SJSA1 (cell line): ENCODE results near the gene GRIA4. TPM values are rescaled to one million over a fixed set of nuclear protein-coding genes. Genes with fewer than 3 reads are reported as not detected.
"Not testable (repeated sequence)": the region's sequence is repeated elsewhere in the genome, so short reads cannot be mapped to it uniquely, and the experiment has no call there.

Experiments
- DNase-seq, 2 experiments: peaks; one replicate each; pipeline ENCODE4 v3.0.0-alpha.2; 2015 to 2020; ENCODE audit warnings: low spot score in 2 of 2, low read depth in 1 of 2
- H3K27ac ChIP-seq: fragments of 250-450 bp; sonication (Bioruptor Pico); 2 replicates; pipeline ENCODE4 v1.5.1; 2020; ENCODE audit warnings: mild to moderate bottlenecking, moderate library complexity
- H3K27me3 ChIP-seq: fragments of 250-450 bp; sonication (Bioruptor Pico); replicated peaks from 2 replicates; pipeline ENCODE4 v1.5.1; 2020; ENCODE audit warnings: mild to moderate bottlenecking, moderate library complexity
- H3K36me3 ChIP-seq: fragments of 250-450 bp; sonication (Bioruptor Pico); 2 replicates; pipeline ENCODE4 v1.5.1; 2020; ENCODE audit warnings: mild to moderate bottlenecking
- H3K4me1 ChIP-seq: fragments of 250-450 bp; sonication (Bioruptor Pico); replicated peaks from 2 replicates; pipeline ENCODE4 v1.6.1; 2021; ENCODE audit warnings: mild to moderate bottlenecking
- H3K4me3 ChIP-seq: fragments of 250-450 bp; sonication (Bioruptor Pico); 2 replicates; pipeline ENCODE4 v1.5.1; 2020; ENCODE audit warnings: mild to moderate bottlenecking
- H3K9me3 ChIP-seq: fragments of 250-450 bp; sonication (Bioruptor Pico); replicated peaks from 2 replicates; pipeline ENCODE4 v1.5.1; 2020; ENCODE audit warnings: mild to moderate bottlenecking
- total RNA-seq: library from RNA; depleted of rRNA; stranded (reverse); fragments of >200 nt; shearing (Covaris generic); gene quantifications from 2 replicates; pipeline ENCODE4 v1.2.3, GENCODE V29; 2014

GRIA4 gene
- total RNA-seq, 1 experiment from 2014 or later: not detected

- Histone ChIP-seq H3K4me3 (no peak overlapping the region), H3K4me1 (no peaks in the 10 kb centered on the region), H3K27ac (no peak overlapping the region), H3K9me3 (no peaks in the 10 kb centered on the region), H3K36me3 (no peaks in the 10 kb centered on the region), H3K27me3 (no peaks in the 10 kb centered on the region)
- DNase-seq: no peak
These were observed 153.7 kb downstream of the GRIA4 start for GRCh38 chr11:105763594-105763993.

DNA sequence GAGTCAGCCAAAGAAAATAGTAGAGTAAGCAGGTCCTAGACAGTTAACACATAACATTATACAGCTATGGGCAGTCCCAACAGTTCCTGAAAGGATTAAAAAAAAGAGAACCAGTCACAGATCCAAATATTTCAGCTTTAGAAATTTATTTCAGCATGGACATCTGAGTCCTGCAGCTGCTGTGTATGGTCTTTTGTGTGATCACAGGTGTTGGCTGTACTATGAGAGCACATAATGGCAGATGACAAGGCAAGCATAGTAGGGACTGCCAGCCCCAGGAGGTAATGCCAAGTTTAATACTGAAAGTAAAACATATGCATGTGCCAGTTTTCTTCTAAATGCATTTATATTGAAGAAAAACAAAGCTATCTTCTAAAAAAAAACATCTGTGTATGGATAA, 158.1 kb downstream of the GRIA4 start:
- no peak for DNase-seq
- Histone ChIP-seq H3K36me3 (no peaks in the 10 kb centered on the region), H3K4me3 (no peak overlapping the region), H3K4me1 (no peaks in the 10 kb centered on the region), H3K9me3 (no peaks in the 10 kb centered on the region), H3K27me3 (no peaks in the 10 kb centered on the region), H3K27ac (no peak overlapping the region)

DNA sequence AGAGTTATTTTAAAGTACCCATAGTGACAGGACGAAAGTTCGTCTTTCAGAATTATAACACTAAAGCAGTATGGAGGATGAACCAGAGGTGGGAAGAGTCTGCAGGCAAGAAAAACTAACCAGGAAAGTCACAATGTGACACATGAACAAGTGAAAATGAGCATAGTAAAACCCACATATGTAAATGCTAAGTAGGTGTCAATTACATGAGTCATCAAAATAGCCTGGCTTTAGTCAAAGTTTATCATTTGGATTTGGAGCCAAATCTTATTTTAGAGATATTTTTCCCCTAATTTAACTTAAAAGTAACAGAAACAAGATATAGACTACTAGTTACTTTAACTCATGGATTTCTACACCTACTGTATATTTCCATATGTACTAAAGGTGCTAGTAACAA, 159.8 kb downstream of the GRIA4 start:
- Histone ChIP-seq H3K27ac (no peak overlapping the region), H3K4me1 (no peaks in the 10 kb centered on the region), H3K36me3 (no peaks in the 10 kb centered on the region), H3K27me3 (no peaks in the 10 kb centered on the region), H3K4me3 (no peak overlapping the region), H3K9me3 (no peaks in the 10 kb centered on the region)
- no peak for DNase-seq

DNA sequence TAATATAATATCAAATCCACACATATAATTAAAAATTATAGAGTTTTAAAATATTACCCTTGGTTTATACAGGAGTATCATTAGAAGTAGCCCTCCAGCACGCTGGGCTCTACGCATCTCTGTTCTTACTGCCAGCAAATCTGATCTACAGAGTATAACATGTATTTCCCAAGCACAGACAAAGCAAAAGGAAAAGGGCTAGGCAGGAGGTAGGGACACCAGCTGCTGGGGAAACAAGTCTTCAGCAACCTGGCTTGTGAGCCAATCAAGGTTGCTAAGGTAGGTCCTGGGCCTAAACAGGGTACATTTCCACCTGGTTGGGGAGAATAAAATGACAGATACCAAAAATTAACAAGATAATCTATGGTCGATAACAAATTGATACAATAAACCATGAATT, 163.6 kb downstream of the GRIA4 start:
- not testable (repeated sequence) for H3K9me3 ChIP-seq, H3K27ac ChIP-seq, DNase-seq, H3K4me3 ChIP-seq, H3K4me1 ChIP-seq, H3K27me3 ChIP-seq, H3K36me3 ChIP-seq

GRCh38 chr11:105774899-105775298, 165.0 kb downstream of the GRIA4 start:
- H3K27ac ChIP-seq: no peak overlapping the region
- no peaks in the 10 kb centered on the region for H3K36me3 ChIP-seq
- DNase-seq: no peak
- H3K4me1 ChIP-seq: no peaks in the 10 kb centered on the region
- no peaks in the 10 kb centered on the region for H3K9me3 ChIP-seq
- no peaks in the 10 kb centered on the region for H3K27me3 ChIP-seq
- H3K4me3 ChIP-seq: no peak overlapping the region

GRCh38 chr11:105780781-105781525, 171.1 kb downstream of the GRIA4 start:
- no peaks in the 10 kb centered on the region for H3K27me3 ChIP-seq
- H3K4me3 ChIP-seq: no peak overlapping the region
- no peak for DNase-seq
- no peaks in the 10 kb centered on the region for H3K36me3 ChIP-seq
- H3K27ac ChIP-seq: no peak overlapping the region
- no peaks in the 10 kb centered on the region for H3K9me3 ChIP-seq
- H3K4me1 ChIP-seq: no peaks in the 10 kb centered on the region

GRCh38 chr11:105781807-105782206, 171.9 kb downstream of the GRIA4 start:
- Histone ChIP-seq H3K4me3 (no peak overlapping the region), H3K9me3 (no peaks in the 10 kb centered on the region), H3K27me3 (no peaks in the 10 kb centered on the region), H3K36me3 (no peaks in the 10 kb centered on the region), H3K27ac (no peak overlapping the region), H3K4me1 (no peaks in the 10 kb centered on the region)
- DNase-seq: no peak

DNA sequence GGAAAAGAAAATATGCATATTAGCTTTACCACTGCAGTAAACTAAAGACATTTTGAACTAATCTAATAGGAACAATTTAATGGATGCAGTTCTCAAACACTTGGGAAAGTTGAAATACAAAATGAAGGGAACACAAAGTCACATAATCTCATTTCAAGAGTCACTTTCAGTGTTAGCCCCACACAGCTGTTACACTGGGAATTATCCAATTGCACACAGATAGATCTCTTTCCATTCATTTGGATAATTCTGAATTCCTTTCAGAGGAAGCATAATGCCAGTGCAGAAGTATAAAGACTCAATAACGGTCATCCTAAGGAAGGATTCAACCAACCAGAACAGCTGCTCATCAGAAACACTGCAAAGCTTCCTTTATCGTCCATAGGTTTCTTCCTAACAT, 173.3 kb downstream of the GRIA4 start:
- no peaks in the 10 kb centered on the region for H3K4me1 ChIP-seq
- H3K9me3 ChIP-seq: no peaks in the 10 kb centered on the region
- H3K4me3 ChIP-seq: no peak overlapping the region
- H3K36me3 ChIP-seq: no peaks in the 10 kb centered on the region
- no peaks in the 10 kb centered on the region for H3K27me3 ChIP-seq
- H3K27ac ChIP-seq: no peak overlapping the region
- no peak for DNase-seq

DNA sequence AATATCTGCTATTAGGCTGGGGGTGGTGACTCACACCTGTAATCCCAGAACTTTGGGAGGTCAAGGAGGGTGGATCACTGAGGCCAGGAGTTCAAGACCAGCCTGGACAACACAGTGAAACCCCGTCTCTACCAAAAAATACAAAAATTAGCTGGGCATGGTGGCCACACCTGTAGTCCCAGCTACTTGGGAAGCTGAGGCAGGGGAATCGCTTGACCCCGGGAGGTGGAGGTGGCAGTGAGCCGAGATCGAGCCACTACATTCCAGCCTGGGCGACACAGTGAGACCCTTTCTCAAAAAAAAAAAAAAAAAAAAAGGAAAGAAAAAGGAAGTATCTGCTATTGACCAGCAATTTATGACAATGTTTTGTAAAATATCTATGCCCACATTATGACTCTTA, 176.0 kb downstream of the GRIA4 start:
- not testable (repeated sequence) for H3K27me3 ChIP-seq, H3K27ac ChIP-seq, H3K4me1 ChIP-seq, DNase-seq, H3K9me3 ChIP-seq, H3K36me3 ChIP-seq, H3K4me3 ChIP-seq

- no peaks in the 10 kb centered on the region for H3K4me1 ChIP-seq
- no peaks in the 10 kb centered on the region for H3K36me3 ChIP-seq
- no peaks in the 10 kb centered on the region for H3K27me3 ChIP-seq
- H3K27ac ChIP-seq: no peak overlapping the region
- no peak overlapping the region for H3K4me3 ChIP-seq
- no peak for DNase-seq
- H3K9me3 ChIP-seq: no peaks in the 10 kb centered on the region
These were observed 176.9 kb downstream of the GRIA4 start for GRCh38 chr11:105786741-105787140.

GRCh38 chr11:105789579-105790420, 179.9 kb downstream of the GRIA4 start:
- no peak for DNase-seq
- no peaks in the 10 kb centered on the region for H3K36me3 ChIP-seq
- no peak overlapping the region for H3K27ac ChIP-seq
- H3K9me3 ChIP-seq: no peaks in the 10 kb centered on the region
- H3K4me1 ChIP-seq: no peaks in the 10 kb centered on the region
- H3K27me3 ChIP-seq: no peaks in the 10 kb centered on the region
- H3K4me3 ChIP-seq: no peak overlapping the region

DNA sequence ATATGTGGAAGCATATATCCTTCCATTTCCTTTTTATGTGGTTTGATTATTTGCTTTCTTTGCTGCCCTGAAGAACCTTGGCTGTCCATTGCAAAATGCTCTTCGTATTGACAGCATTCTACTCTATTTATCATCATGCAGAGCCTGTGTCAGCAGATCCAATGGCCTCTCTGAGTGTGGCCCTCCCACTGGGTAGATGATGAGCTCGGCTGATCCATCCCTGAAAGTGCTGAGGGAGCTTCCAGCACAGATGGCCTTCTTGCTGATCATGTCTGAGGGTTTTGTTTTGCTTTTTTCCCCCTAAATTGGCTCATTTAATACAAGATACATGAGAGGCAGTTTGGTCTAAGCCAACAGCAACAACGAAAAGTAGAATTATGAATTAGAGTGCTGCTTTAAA, 181.0 kb downstream of the GRIA4 start:
- no peaks in the 10 kb centered on the region for H3K36me3 ChIP-seq
- no peak overlapping the region for H3K4me3 ChIP-seq
- no peaks in the 10 kb centered on the region for H3K9me3 ChIP-seq
- no peaks in the 10 kb centered on the region for H3K4me1 ChIP-seq
- DNase-seq: no peak
- H3K27me3 ChIP-seq: no peaks in the 10 kb centered on the region
- no peak overlapping the region for H3K27ac ChIP-seq

GRCh38 chr11:105793092-105793491, 183.2 kb downstream of the GRIA4 start:
- no peak for DNase-seq
- Histone ChIP-seq H3K27ac (no peak overlapping the region), H3K9me3 (no peaks in the 10 kb centered on the region), H3K36me3 (no peaks in the 10 kb centered on the region), H3K4me1 (no peaks in the 10 kb centered on the region), H3K27me3 (no peaks in the 10 kb centered on the region), H3K4me3 (no peak overlapping the region)

DNA sequence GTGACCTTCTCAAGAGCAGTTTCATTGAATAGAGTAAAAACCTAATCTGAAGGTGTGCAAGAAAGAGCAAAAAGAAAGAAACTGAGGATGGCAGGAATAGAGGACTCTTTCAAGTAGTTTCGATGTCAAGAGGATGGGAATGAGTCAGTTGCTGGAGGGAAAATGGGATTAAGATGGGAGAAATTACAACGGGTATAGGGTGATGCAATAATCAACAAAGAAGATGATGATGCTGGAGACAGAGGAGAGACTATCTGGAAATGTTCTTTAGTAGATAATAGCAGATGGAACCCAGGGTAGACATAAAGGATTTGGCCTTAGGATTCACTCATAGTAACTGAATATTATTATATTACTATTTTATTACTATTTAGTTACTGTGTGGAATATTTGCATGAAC, 189.4 kb downstream of the GRIA4 start:
- Histone ChIP-seq H3K4me1 (no peaks in the 10 kb centered on the region), H3K36me3 (no peaks in the 10 kb centered on the region), H3K4me3 (no peak overlapping the region), H3K27ac (no peak overlapping the region), H3K9me3 (no peaks in the 10 kb centered on the region), H3K27me3 (no peaks in the 10 kb centered on the region)
- no peak for DNase-seq
